Activated CD4-positive, alpha-beta T cell treated with anti-CD3 and anti-CD28 coated beads, Interleukin-2, Interleukin-4, amounts not matched to agents 100 ng/mL and 50 ng/mL, durations not matched to agents 16 hours and 8 hours (primary cell): ENCODE data around the gene LRIF1.
"Not testable (repeated sequence)": the region's sequence is repeated elsewhere in the genome, so short reads cannot be mapped to it uniquely, and the experiment has no call there.

ENCODE experiments used
- DNase-seq: peaks from one replicate; pipeline ENCODE4 v3.0.0-alpha.2; 2020; ENCODE audit warnings: low spot score

Gene LRIF1

GRCh38 chr1:110951161-110951560 lies 12.6 kb downstream of the LRIF1 start:
- DNase-seq = no peak

DNA sequence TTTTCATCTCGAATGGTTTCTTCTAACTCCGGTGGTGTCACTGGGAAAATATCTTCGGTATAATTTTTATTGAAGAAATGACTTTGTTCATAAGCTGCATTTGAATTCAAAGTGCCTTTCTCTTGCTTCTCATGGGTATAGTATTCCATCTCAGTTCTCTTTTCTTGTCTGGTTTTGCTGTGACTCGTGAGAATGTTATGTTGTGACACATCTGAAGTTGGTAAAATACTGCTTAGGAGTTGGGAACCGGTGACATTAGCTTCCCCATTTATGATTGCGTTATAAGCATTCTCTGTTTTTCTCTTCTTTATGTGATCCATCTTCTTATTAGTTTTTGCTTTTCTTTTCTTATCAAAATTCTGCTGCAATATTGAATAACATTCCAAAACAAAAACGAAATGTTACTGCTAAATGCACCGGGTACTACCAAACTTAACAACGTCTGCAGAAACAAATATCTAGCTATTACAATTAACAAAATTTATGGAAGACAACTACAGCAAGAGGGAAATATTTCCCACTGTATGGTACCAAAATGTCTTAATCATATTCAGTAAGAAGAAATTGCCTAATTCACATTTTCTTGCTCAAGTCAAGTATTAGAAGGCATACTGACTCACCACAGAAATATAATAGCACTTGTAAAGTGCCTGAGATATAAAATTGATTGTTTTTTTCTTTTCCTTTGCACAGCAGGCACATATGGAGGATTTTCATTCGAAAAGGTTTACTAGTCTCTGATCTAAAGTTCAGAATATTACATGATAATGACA lies 15.5 kb downstream of the LRIF1 start:
- DNase-seq = no peak

GRCh38 chr1:110945626-110946025 lies 18.1 kb downstream of the LRIF1 start:
- no peak for DNase-seq

DNA sequence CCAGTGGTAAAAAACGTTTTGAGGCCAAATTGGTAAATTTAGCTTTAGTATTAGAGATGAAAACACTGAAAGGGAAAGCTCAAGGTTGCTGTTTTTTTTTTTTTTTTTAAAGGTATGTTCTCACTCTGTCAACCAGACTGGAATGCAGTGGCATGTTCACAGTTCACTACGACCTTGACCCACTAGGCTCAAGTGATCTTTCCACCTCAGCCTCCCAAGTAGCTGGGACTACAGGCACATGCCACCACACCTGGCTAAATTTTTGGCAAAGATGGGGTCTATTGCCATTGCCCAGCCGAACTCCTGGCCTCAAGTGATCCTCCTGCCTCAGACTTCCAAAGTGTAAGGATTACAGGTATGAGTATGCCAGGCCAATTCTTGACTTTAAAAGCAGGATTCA lies 18.9 kb downstream of the LRIF1 start:
- no peak for DNase-seq

DNA sequence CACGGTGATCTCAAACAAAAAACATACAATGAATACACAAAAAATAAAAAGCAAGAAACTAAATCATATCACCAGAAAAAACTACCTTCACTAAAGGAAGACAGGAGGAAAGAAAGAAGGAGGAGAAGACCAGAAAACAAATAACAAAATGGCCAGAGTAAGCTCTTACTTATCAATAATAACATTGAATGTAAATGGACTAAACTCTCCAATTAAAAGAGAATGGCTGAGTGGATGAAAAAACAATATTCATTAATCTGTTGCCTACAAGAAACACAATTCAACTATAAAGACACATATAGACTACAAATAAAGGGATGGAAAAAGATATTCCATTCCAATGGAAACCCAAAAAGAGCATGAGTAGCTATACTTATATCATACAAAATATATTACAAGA lies 27.2 kb downstream of the LRIF1 start:
- DNase-seq = no peak

DNA sequence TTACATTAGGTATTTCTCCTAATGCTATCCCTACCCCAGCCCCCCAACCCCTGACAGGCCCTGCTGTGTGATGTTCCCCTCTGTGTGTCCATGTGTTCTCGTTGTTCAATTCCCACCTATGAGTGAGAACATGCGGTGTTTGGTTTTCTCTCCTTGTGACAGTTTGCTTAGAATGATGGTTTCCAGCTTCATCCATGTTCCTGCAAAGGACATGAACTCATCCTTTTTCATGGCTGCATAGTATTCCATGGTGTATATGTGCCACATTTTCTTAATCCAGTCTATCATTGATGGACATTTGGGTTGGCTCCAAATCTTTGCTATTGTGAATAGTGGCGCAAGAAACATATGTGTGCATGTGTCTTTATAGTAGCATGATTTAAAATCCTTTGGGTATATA lies 32.6 kb downstream of the LRIF1 start:
- not testable (repeated sequence) for DNase-seq

DNA sequence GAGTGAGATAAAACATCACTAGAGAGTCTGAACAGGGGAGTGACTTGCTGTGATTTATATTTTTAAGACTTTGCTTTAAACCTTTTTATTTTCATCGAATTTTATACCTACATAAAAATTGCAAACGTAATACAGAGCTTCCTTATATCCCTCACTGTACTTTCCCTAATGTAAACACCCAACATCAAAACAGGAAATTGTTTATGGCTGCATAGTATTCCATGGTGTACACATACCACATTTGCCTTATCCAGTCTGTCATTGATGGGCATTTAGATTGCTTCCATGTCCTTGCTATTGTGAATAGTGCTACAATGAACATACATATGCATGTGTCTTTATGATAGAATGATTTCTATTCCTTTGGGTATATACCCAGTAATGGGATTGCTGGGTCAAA lies 34.8 kb downstream of the LRIF1 start:
- DNase-seq = no peak

DNA sequence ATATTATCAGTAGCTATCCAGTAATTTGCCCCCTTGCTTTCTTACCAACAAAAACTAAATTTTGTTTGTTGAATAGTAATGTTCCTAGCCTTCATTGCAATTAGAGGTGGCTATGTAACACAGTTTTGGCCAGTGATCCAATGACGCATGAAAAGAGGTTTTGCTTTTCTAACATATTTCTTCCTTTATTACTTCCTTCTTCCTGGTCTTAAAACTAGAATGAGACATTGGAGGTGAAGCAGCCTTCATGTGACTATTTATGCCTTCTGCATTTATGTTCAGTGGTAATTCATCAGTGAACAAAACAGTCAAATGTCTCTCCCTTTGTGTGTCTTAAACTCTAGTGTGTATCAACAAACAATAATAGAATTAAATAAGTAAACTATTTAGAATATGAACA lies 35.5 kb downstream of the LRIF1 start:
- DNase-seq = no peak

DNA sequence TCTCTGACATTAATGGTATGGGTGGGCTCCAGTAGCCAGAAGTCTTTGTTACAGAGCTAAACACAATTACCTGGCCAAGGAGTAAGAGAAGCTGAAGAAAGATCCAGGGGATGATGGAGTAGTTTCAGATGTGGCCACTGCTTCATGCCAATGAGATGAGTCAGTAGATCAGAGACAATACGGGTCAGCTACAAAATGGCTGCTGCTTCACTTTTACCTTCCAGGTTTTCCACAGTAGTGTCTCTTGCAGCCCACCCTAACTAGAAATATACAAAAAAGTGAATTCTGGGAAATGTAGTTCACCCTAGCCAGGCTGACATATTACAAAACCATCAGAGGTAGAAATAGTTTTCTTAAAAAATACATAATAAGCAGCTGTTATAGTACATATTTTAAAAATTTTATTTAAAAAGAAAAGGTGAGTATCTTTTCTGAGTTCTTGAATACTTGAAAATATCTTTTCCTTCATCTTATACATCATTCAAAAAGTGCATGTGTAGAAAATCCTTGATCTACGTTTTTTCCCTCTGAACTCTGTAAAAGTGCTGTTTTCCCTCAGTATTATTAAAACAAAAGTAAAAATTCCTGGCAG lies 36.1 kb downstream of the LRIF1 start:
- DNase-seq = no peak

DNA sequence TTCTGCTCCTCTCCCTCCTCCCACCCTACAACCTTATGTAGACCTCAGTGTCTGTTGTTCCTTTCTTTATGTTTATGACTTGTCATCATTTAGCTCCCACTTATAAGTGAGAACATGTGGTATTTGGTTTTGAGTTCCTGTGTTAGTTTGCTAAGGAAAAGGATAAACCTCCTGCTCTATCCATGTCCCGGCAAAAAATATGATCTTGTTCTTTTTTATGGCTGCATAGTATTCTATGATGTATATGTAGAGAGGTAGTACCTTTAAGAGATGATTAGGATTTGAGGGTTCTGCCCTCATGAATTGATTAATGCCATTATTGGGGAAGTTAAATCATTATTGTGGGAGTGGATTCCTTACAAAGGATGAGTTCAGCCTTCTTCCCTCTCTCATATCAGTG lies 41.8 kb downstream of the LRIF1 start:
- DNase-seq = no peak

DNA sequence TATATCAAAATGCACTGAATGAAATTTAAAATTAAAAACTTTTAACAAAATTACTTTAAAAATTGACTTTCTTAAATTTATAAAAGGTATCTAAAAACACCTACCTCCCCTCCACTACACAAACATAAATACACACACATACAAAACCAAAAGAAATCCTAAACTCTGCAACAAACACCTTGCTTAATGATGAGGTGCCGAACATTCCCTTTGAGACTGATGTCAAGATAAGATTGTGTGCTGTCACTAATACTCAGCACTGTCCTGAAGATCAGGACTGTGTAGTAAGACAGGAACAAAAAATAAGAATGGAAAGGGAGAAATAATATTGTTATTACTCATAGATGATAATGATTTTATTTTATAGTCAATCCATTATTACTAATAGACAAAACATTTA lies 45.7 kb downstream of the LRIF1 start:
- no peak for DNase-seq

DNA sequence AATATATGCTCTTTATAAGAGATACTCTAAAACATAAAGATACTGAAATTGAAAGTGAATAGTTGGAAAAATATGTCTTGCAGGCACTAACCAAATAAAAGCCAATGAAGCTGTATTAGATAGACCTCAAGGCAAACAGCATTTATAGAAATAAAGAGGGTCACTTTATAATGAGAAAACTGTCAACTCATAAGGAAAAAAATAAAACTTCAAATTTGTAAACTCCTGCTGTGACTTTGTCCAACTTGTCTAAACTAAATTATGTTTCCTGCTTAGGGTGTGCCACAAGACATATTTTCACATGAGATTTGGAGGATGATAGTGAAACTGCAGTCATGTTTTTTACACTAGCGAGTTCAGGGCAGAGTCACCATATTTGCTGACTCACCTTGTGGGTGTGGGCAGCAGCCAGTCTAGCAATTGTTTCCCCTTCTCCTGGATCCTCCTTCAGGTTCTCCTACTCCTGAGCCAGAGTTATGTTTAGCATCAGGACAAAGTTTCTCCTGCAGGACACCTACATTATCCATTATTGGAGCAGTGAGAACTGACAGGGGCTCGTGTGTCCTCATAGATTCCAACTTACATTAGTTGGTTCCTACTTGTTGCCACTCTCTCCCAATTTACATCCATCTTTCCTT lies 46.9 kb downstream of the LRIF1 start:
- peak; percentile 67 for DNase-seq

DNA sequence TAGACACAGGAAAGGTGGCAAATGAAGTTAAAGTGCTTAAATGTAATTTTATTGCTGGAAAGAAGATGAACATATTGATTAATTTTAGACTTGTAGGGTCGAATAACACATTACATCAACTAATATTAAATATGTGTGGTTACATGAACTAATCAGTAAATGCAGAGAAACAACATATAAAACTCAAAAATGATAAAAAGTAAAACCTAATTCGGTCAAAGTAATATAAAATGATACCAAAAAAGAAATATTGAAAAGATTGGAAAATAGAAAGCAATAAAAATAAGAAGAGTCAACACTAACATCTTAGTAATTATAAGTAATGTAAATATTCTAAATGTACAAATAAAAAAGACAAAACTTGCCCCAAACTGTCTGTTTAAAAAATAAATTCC lies 47.5 kb downstream of the LRIF1 start:
- no peak for DNase-seq

DNA sequence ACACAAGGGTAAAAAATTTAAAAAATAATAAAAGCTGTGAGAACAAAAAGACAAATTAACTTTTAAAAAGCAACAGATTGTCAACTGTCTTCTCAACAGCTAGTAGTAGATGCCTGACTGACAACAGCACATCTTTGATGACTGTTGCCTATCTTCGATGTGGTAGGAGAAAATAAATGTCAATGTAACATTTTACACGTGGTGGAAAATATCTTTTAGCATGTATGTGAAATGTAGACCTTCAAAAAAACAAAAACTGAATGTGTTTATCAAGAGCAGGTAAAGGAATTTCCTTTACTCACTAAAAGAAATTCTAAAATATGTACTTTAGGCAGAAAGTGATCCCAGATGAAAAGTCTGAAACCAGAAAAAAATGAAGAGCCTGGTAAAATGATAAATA lies 47.9 kb downstream of the LRIF1 start:
- DNase-seq = no peak

GRCh38 chr1:110914676-110915075 lies 49.0 kb downstream of the LRIF1 start:
- no peak for DNase-seq

- no peak for DNase-seq
Measured at GRCh38 chr1:110912784-110913183, 50.9 kb downstream of the LRIF1 start.

GRCh38 chr1:110903853-110904500 lies 59.7 kb downstream of the LRIF1 start:
- no peak for DNase-seq

- no peak for DNase-seq
Measured at GRCh38 chr1:110902820-110903463, 60.8 kb downstream of the LRIF1 start.

DNA sequence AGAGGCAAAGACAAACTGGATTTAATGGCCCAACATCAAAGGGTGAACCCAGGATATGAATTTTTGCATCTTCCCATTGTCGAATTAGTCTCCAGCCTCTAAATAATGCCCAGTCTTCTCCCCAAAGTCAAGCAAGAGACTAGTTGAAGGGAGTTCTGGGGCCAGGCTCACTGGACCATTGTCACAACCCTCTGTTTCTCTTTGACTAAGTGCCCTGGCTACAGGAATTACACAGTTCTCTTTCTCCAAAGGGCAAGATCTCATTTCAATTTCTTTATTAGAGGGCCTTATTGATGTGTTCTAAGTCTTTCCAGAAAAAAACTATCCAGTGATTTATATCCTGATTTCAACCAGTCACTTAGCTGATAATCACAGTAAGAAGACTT lies 64.3 kb downstream of the LRIF1 start:
- no peak for DNase-seq

DNA sequence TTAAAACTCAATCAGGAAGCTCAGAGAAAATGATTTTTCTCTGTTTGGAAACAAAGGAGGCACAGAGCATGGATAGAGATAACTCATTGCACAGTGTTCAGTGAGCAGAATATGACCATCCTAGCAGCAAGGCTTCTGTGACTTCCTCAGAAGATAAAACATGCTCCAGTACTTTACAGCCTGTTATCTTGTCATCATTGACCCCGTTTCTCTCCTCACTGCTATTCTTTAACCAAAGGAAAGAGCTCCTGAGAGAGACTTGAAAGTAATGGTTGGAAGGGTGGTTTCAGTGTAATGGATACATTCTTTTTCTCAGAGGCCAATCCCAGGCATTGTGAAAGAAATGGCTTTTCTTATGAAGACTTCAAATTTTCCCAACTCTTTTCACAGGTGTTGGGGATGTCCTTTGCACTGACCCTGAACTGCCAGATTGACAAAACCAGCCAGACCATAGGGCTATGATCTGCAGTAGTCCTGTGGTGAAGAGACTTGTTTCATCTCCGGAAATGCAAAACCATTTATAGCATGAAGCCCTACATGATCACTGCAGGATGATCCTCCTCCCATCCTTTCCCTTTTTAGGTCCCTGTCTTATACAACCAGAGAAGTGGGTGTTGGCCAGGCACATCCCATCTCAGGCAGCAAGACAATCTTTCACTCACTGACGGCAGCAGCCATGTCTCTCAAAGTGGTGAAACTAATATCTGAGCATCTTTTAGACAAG lies 64.8 kb downstream of the LRIF1 start:
- no peak for DNase-seq

DNA sequence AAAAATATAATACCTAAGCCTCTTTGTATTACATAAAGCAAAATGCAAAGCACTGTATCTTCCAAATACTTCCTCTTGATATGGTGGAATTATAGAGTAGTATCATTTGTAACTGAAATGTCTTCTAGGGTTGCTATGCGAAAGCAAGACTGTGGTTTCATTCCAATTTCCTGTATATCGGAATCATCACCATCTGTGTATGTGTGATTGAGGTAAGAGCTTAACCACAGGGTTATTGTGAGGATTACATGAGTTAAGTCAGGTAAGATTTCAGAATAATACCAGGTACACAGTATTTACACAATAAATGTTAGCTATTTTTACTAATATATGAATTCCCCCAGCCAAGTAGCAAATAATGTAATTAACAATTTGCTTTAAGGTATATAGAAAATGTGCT lies 66.0 kb downstream of the LRIF1 start:
- DNase-seq = no peak
